PC-9 (cell line): ENCODE results near the gene SIRT3. TPM values are rescaled to one million over a fixed set of nuclear protein-coding genes. Genes with fewer than 3 reads are reported as not detected.
"Not testable (repeated sequence)": the region's sequence is repeated elsewhere in the genome, so short reads cannot be mapped to it uniquely, and the experiment has no call there.

ENCODE experiments used
- BruUV-seq: library from RNA; stranded (reverse); fragments of 400-500 nt; replicated peaks from 2 replicates; lab custom pipeline; 2021; lab: Mats Ljungman, UMichigan
- CTCF ChIA-PET: fragments of 300-600 bp; sonication (Branson Sonifier 250); formaldehyde crosslinking; loops from one replicate; lab custom pipeline; 2022; ENCODE audit warnings: antibody characterized with exemption; lab: Charles Lee
- POLR2A ChIA-PET: fragments of 300-600 bp; sonication (Branson Sonifier 250); formaldehyde crosslinking; loops from one replicate; lab custom pipeline; 2022; ENCODE audit warnings: antibody characterized with exemption; ENCODE audit not compliant: unreplicated experiment; lab: Charles Lee
- DNase-seq, 2 experiments: peaks; one replicate each; pipeline versions ENCODE4 v3.0.0 to v3.0.0-alpha.2; 2015 to 2022; ENCODE audit warnings: mixed read lengths in 1 of 2
- H2AFZ ChIP-seq: fragments of 200-600 bp; sonication (generic); 2 replicates; pipeline ENCODE4 v1.8.1; 2017; ENCODE audit warnings: antibody characterized with exemption
- H3F3A ChIP-seq: fragments of 200-600 bp; sonication (generic); 2 replicates; pipeline ENCODE4 v1.8.1; 2017; ENCODE audit warnings: antibody characterized with exemption, mild to moderate bottlenecking, low read depth; ENCODE audit not compliant: insufficient read depth
- H3K27ac ChIP-seq: fragments of 200-600 bp; sonication (generic); 2 replicates; pipeline ENCODE4 v1.6.1; 2016; ENCODE audit warnings: mixed run types
- H3K27me3 ChIP-seq: fragments of 200-600 bp; sonication (generic); 2 replicates; pipeline ENCODE4 v1.6.1; 2016; ENCODE audit warnings: low read depth, mixed run types; ENCODE audit not compliant: insufficient read depth
- H3K36me3 ChIP-seq: fragments of 200-600 bp; sonication (generic); 2 replicates; pipeline ENCODE4 v1.6.1; 2016; ENCODE audit warnings: low read depth, mixed run types
- H3K4me1 ChIP-seq: fragments of 200-600 bp; sonication (generic); replicated peaks from 2 replicates; pipeline ENCODE4 v1.6.1; 2016; ENCODE audit warnings: mixed run types; ENCODE audit not compliant: insufficient read depth
- H3K4me2 ChIP-seq: fragments of 200-600 bp; sonication (generic); 2 replicates; pipeline ENCODE4 v1.6.1; 2017; ENCODE audit warnings: mixed run types
- H3K4me3 ChIP-seq: fragments of 200-600 bp; sonication (generic); 2 replicates; pipeline ENCODE4 v1.6.1; 2016; ENCODE audit warnings: mixed run types
- H3K79me2 ChIP-seq: fragments of 200-600 bp; sonication (generic); 2 replicates; pipeline ENCODE4 v1.6.1; 2017; ENCODE audit warnings: low read depth, mixed run types
- H3K9me2 ChIP-seq: fragments of 200-600 bp; sonication (generic); 2 replicates; pipeline ENCODE4 v1.8.1; 2017; ENCODE audit warnings: mild to moderate bottlenecking; ENCODE audit not compliant: insufficient read depth
- H3K9me3 ChIP-seq: fragments of 200-600 bp; sonication (generic); 2 replicates; pipeline ENCODE4 v1.8.1; 2016; ENCODE audit warnings: low read depth; ENCODE audit not compliant: insufficient read depth
- H4K20me1 ChIP-seq: fragments of 200-600 bp; sonication (generic); 2 replicates; pipeline ENCODE4 v1.8.1; 2017; ENCODE audit not compliant: insufficient read depth
- CTCF ChIP-seq: fragments of 200-600 bp; sonication (generic); conservative IDR thresholded peaks from 2 replicates; pipeline ENCODE4 v1.6.1; 2017; ENCODE audit warnings: mixed run types, antibody characterized with exemption, mild to moderate bottlenecking, moderate library complexity
- EZH2 ChIP-seq: fragments of 200-600 bp; sonication (generic); IDR thresholded peaks from 2 replicates; pipeline ENCODE4 v1.8.0; 2017; ENCODE audit warnings: antibody characterized with exemption, low read depth
- intact Hi-C: fragments of 100-400 bp; cut with micrococcal nuclease; formaldehyde crosslinking; loops from one replicate; pipeline ENCODE4 v1.10.0; 2022; ENCODE audit not compliant: unreplicated experiment
- total RNA-seq: library from RNA; stranded (reverse); gene quantifications from 2 replicates; pipeline ENCODE4 v1.2.3, GENCODE V29; 2021

SIRT3 gene
- total RNA-seq, 1 experiment from 2014 or later = 26.0 TPM

GRCh38 chr11:244376-244775 lies 8.2 kb upstream of the SIRT3 start:
- Histone ChIP-seq H3K4me1 (no peaks in the 10 kb centered on the region), H3K27me3 (no peaks in the 10 kb centered on the region), H3K27ac (no peak overlapping the region), H3K9me3 (no peaks in the 10 kb centered on the region), H2AFZ (no peak overlapping the region), H3K79me2 (peaks cover 13% of the 10 kb centered on the region; the same call in 1 of the 2 replicates), H3K36me3 (peaks cover 3% of the 10 kb centered on the region; the same call in 1 of the 2 replicates), H3F3A (peaks cover 6% of the 10 kb centered on the region; the same call in 1 of the 2 replicates), H3K4me2 (no peak overlapping the region), H4K20me1 (0 out of 2 replicates have a peak, but pooled peaks cover 4% of the 10 kb centered on the region), H3K4me3 (no peak overlapping the region), H3K9me2 (no peaks in the 10 kb centered on the region)
- no peak for DNase-seq
- POLR2A ChIA-PET = no interaction called here
- TF ChIP-seq CTCF (no peak), EZH2 (no peak)
- no TSS peak for BruUV-seq
- intact Hi-C loops = no loop called here
- CTCF ChIA-PET = no interaction called here

- ChIA-PET POLR2A (interaction anchor here (0.7 kb wide), 1 partner anchor 13 kb away, joined by 10 read pairs; no protein-coding TSS in a partner anchor), CTCF (no interaction called here)
These were observed 5.5 kb upstream of the SIRT3 start for GRCh38 chr11:241634-242033.

GRCh38 chr11:240315-240714 lies 4.2 kb upstream of the SIRT3 start:
- BruUV-seq = no TSS peak
- no peak for DNase-seq
- CTCF ChIA-PET = no interaction called here

More at GRCh38 chr11:241634-242033, 5.5 kb upstream of the SIRT3 start:
- no peaks in the 10 kb centered on the region for H3K9me2 ChIP-seq
- H3K36me3 ChIP-seq = peaks cover 3% of the 10 kb centered on the region; the same call in 1 of the 2 replicates
- peaks cover 9% of the 10 kb centered on the region; the same call in 1 of the 2 replicates for H4K20me1 ChIP-seq
- H3K79me2 ChIP-seq = peaks cover 39% of the 10 kb centered on the region
- DNase-seq = no peak
- intact Hi-C loops = no loop called here
- BruUV-seq = no TSS peak
- H3K4me3 ChIP-seq = no peak overlapping the region
- TF ChIP-seq CTCF = no peak
- no peak for TF ChIP-seq EZH2
- H3K27me3 ChIP-seq = no peaks in the 10 kb centered on the region
- no peaks in the 10 kb centered on the region for H3K9me3 ChIP-seq
- peaks cover 9% of the 10 kb centered on the region for H3K4me1 ChIP-seq
- no peak overlapping the region for H3K27ac ChIP-seq
- no peak overlapping the region for H3K4me2 ChIP-seq
- peaks cover 7% of the 10 kb centered on the region; the same call in 1 of the 2 replicates for H3F3A ChIP-seq
- H2AFZ ChIP-seq = no peak overlapping the region

GRCh38 chr11:238346-238745 lies 2.2 kb upstream of the SIRT3 start:
- H3K9me3 ChIP-seq, H2AFZ ChIP-seq, H3K4me1 ChIP-seq, intact Hi-C loops, CTCF ChIA-PET, H3K27me3 ChIP-seq, H3K27ac ChIP-seq, DNase-seq, H4K20me1 ChIP-seq, POLR2A ChIA-PET, H3K9me2 ChIP-seq, H3K36me3 ChIP-seq, H3F3A ChIP-seq, BruUV-seq: not testable (repeated sequence)
- H3K4me2 ChIP-seq = peak overlapping the region; percentile 94
- peak overlapping the region; percentile 65; the same call in 1 of the 2 replicates for H3K4me3 ChIP-seq
- H3K79me2 ChIP-seq = peaks cover 39% of the 10 kb centered on the region

More at GRCh38 chr11:240315-240714, 4.2 kb upstream of the SIRT3 start:
- Histone ChIP-seq H3K4me3 (no peak overlapping the region), H3K79me2 (peaks cover 39% of the 10 kb centered on the region), H3K4me2 (no peak overlapping the region), H2AFZ (no peak overlapping the region), H3K9me2 (no peaks in the 10 kb centered on the region), H3K36me3 (peaks cover 3% of the 10 kb centered on the region; the same call in 1 of the 2 replicates), H3F3A (peaks cover 8% of the 10 kb centered on the region; the same call in 1 of the 2 replicates), H3K27me3 (no peaks in the 10 kb centered on the region), H4K20me1 (peaks cover 9% of the 10 kb centered on the region; the same call in 1 of the 2 replicates), H3K4me1 (peaks cover 9% of the 10 kb centered on the region), H3K27ac (no peak overlapping the region), H3K9me3 (no peaks in the 10 kb centered on the region)
- no peak for TF ChIP-seq EZH2
- no peak for TF ChIP-seq CTCF
- POLR2A ChIA-PET = no interaction called here
- intact Hi-C loops = no loop called here
